Retinal pigment epithelial cell (primary cell): ENCODE results near the gene ARMC12.
"Not testable (repeated sequence)": the region's sequence is repeated elsewhere in the genome, so short reads cannot be mapped to it uniquely, and the experiment has no call there.

Experiments
- DNase-seq: peaks from one replicate; pipeline ENCODE4 v3.0.0-alpha.2; 2010; ENCODE audit warnings: low read depth
- H3K4me3 ChIP-seq: 2 replicates; pipeline ENCODE4 v1.5.1; 2011; ENCODE audit warnings: mild to moderate bottlenecking, low read length, control low read depth, moderate library complexity
- CTCF ChIP-seq: conservative IDR thresholded peaks from 2 replicates; pipeline ENCODE4 v1.5.1; 2011; ENCODE audit warnings: low read depth, low read length, control low read depth, inconsistent platforms

Gene ARMC12

GRCh38 chr6:35730745-35731413, 6.0 kb upstream of the ARMC12 start:
- no peak for TF ChIP-seq CTCF
- peak overlapping the region; percentile 40 for H3K4me3 ChIP-seq
- no peak for DNase-seq

DNA sequence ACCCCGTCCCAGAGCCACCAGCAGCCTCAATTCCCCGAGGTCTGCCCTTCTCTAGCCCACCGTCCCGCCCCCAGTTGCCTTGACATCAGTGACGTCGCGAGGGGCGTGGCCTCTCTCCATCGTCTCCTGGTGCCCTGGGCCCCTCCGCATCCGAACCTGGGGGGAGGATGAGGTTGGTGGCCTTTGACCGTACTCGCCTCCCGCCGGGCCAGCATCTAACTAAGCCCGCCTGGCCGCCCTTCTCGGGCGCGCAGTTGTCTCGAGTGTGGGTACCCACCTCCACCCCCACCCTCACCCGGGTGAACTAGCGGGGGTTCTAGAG, 5.5 kb upstream of the ARMC12 start:
- peak overlapping the region; percentile 62 for H3K4me3 ChIP-seq
- no peak for TF ChIP-seq CTCF
- DNase-seq = peak; percentile 64

DNA sequence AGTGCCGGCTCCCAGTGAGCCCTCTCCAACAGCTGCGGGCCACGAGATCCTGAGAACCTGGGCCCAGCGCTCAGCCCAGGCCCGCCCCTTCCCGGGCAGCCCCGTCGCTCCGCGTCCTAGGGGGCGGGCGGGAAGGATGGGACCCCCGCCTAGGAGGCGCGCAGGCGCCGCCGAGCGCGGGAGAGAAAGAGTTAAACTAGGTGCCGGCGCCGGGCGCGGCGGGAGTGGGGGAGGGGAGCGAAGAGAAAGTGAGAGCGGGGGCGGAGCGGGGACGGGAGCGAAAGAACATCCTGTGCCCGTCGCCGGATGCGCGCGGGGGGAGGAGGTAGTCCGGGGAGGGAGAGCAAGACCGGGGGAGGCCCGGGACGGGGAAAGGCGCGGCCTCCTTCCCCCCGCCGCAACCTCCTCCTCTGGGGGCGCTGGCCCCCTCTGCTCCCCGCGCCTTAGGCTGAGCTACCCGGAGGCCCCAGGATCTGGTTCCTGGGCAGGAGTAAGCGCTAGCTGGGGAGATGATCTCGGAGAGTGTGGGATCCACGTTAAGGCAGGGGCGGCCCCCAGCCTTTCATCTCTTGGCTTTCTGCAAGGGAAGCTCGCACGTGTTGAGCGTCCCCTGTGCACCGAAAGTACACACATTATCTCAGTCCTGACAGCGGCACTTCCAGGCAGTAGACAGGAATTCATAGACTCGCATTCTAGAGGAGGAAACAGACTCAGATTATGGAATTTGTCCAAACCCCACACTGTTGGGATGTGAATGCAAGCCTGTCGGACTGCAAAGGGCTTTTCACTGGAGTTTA, 4.9 kb upstream of the ARMC12 start:
- DNase-seq = peak; percentile 59
- TF ChIP-seq CTCF = no peak
- H3K4me3 ChIP-seq = peak overlapping the region; percentile 62

DNA sequence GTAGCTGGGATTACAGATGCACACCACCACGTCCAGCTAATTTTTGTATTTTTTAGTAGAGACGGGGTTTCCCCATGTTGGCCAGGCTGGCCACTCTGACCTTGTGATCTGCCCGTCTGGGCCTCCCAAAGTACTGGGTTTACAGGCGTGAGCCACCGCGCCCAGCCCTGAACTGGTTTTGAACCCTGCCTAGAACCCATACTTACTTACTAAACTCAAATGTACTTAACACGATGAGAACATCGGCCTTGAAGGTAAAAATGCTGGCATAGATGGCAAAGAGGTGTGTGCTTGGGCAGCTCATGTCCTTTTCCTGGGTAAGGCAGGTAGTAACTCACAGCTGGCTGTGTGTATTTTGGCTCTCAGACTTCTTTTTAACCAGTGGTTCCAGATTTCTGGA, 3.2 kb upstream of the ARMC12 start:
- TF ChIP-seq CTCF = no peak
- DNase-seq = no peak
- no peak overlapping the region for H3K4me3 ChIP-seq

- H3K4me3 ChIP-seq, DNase-seq: not testable (repeated sequence)
Measured at GRCh38 chr6:35734319-35734718, 2.5 kb upstream of the ARMC12 start.

- DNase-seq = no peak
- H3K4me3 ChIP-seq = no peak overlapping the region
- no peak for TF ChIP-seq CTCF
Measured at GRCh38 chr6:35735452-35735851, 1.4 kb upstream of the ARMC12 start.

- H3K4me3 ChIP-seq = no peak overlapping the region
- DNase-seq = no peak
- TF ChIP-seq CTCF = peak; percentile 95
Measured at GRCh38 chr6:35736253-35736894, 458 bp upstream of the ARMC12 start.
